AG09319 (cell line): ENCODE results near the gene CENPQ.

Source experiments
- DNase-seq: peaks from one replicate; pipeline ENCODE4 v3.0.0-alpha.2; 2010; ENCODE audit warnings: low read depth; ENCODE audit errors: extremely low read depth
- TF ChIP-seq, protein P1 (sequence below): IDR thresholded peaks from 2 replicates; pipeline ENCODE4 v1.5.1; 2011; ENCODE audit warnings: low read depth, mild to moderate bottlenecking, inconsistent platforms, low read length, moderate library complexity

CENPQ gene

DNA sequence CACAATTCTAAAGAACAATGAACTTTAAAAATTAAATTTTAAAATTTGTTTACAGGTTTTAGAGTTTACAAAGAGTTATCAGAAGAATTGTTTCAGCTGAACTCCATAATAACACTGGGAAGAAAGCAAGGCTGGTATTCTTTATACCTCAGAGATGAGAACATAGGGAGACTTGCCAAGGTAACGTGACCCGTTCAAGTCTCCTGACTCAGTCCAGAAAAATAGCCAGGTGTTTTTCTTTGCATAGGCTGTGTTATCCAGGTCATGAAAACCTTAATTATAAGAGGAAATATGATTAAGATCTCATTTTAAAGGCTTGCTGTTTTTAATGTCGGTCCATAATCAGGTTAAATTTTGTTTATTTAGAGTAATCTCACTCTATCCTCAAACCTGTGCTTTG lies 78.8 kb downstream of the CENPQ start:
- no peak for DNase-seq
- TF ChIP-seq, protein P1, sequence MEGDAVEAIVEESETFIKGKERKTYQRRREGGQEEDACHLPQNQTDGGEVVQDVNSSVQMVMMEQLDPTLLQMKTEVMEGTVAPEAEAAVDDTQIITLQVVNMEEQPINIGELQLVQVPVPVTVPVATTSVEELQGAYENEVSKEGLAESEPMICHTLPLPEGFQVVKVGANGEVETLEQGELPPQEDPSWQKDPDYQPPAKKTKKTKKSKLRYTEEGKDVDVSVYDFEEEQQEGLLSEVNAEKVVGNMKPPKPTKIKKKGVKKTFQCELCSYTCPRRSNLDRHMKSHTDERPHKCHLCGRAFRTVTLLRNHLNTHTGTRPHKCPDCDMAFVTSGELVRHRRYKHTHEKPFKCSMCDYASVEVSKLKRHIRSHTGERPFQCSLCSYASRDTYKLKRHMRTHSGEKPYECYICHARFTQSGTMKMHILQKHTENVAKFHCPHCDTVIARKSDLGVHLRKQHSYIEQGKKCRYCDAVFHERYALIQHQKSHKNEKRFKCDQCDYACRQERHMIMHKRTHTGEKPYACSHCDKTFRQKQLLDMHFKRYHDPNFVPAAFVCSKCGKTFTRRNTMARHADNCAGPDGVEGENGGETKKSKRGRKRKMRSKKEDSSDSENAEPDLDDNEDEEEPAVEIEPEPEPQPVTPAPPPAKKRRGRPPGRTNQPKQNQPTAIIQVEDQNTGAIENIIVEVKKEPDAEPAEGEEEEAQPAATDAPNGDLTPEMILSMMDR, result no peak
